Measurements from ENCODE around the gene GSK3B.

GSK3B gene

GRCh38 chr3:120093911-120094775, at the start of gene GSK3B:
Gene GSK3B, minus strand, starts transcription at chr3:120094447. Its CDS starts 1,013 bp downstream, at chr3:120093434.
- Histone ChIP-seq H3K4me3 (ENCODE audit: low read length) (peak within 1 kb of the TSS; percentile 97), H3K27ac (ENCODE audit: low read length) (peak within 1 kb of the TSS; percentile 100), H4K20me1 (ENCODE audit: insufficient read depth, low read length) (peaks cover 7% of the 10 kb centered on the region), H3F3A (ENCODE audit: insufficient read depth, low read length) (peaks cover 28% of the 10 kb centered on the region), H3K9ac (ENCODE audit: low read length) (peak within 1 kb of the TSS; percentile 100), H3K9me2 (replicated peaks; ENCODE audit: insufficient read depth, low read length) (no peaks in the 10 kb centered on the region), H3K4me1 (ENCODE audit: low read length) (peaks cover 10% of the 10 kb centered on the region; the same call in 1 of the 2 replicates), H3K79me2 (ENCODE audit: low read length) (peaks cover 68% of the 10 kb centered on the region), H3K27me3 (replicated peaks; ENCODE audit: insufficient read depth, low read length) (no peaks in the 10 kb centered on the region), H3K9me3 (replicated peaks; ENCODE audit: insufficient read depth, low read length) (no peaks in the 10 kb centered on the region), H3K36me3 (replicated peaks; ENCODE audit: insufficient read depth, low read length) (no peaks in the 10 kb centered on the region), H2AFZ (ENCODE audit: low read length) (peak within 1 kb of the TSS; percentile 52), H3K4me2 (ENCODE audit: low read depth, low read length) (peak within 1 kb of the TSS; percentile 93)
- peak; percentile 99 for DNase-seq
- TF ChIP-seq EZH2phosphoT487 (IDR thresholded peaks at IDR 0.05; ENCODE audit: low read length): no peak
- no peak for TF ChIP-seq EZH2 (optimal IDR thresholded peaks at IDR 0.05; ENCODE audit: low read depth, low read length)
- no peak for TF ChIP-seq CTCF (IDR thresholded peaks at IDR 0.05; ENCODE audit: low read length)

GRCh38 chr3:120143676-120144075, 49.4 kb upstream of the GSK3B start:
- Histone ChIP-seq H3K36me3 (replicated peaks; ENCODE audit: insufficient read depth, low read length) (no peaks in the 10 kb centered on the region), H2AFZ (ENCODE audit: low read length) (no peak overlapping the region), H3K27ac (ENCODE audit: low read length) (no peak overlapping the region), H3K79me2 (ENCODE audit: low read length) (no peaks in the 10 kb centered on the region), H3K27me3 (replicated peaks; ENCODE audit: insufficient read depth, low read length) (no peaks in the 10 kb centered on the region), H3K9me2 (replicated peaks; ENCODE audit: insufficient read depth, low read length) (no peaks in the 10 kb centered on the region), H3K9me3 (replicated peaks; ENCODE audit: insufficient read depth, low read length) (no peaks in the 10 kb centered on the region), H3K4me2 (ENCODE audit: low read depth, low read length) (no peak overlapping the region), H3K4me1 (ENCODE audit: low read length) (peaks cover 31% of the 10 kb centered on the region), H4K20me1 (ENCODE audit: insufficient read depth, low read length) (no peaks in the 10 kb centered on the region), H3F3A (ENCODE audit: insufficient read depth, low read length) (peaks cover 15% of the 10 kb centered on the region), H3K4me3 (ENCODE audit: low read length) (no peak overlapping the region), H3K9ac (ENCODE audit: low read length) (no peak overlapping the region)
- no peak for DNase-seq
- TF ChIP-seq CTCF (IDR thresholded peaks at IDR 0.05; ENCODE audit: low read length) (no peak), EZH2phosphoT487 (IDR thresholded peaks at IDR 0.05; ENCODE audit: low read length) (no peak), EZH2 (optimal IDR thresholded peaks at IDR 0.05; ENCODE audit: low read depth, low read length) (no peak)

DNA sequence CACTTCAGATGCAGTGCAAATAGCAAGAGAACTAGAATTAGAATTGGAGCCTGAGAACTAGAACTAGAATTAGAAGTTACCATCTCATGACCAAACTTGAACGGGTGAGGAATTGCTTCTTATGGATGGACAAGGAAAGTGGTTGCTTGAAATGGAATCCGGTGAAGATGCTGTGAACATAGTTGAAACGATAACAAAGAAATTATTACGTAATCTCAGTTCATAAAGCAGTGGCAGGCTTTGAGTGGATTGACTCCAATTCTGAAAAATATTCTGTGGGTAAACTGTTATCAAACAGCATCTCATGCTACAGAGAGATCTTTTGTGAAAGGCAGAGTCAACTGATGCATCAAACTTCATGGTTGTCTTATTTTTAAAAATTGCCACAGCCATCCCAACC, 48.0 kb upstream of the GSK3B start:
- H3K4me3 ChIP-seq (ENCODE audit: low read length): no peak overlapping the region
- H3K9me3 ChIP-seq (replicated peaks; ENCODE audit: insufficient read depth, low read length): no peaks in the 10 kb centered on the region
- no peaks in the 10 kb centered on the region for H3K79me2 ChIP-seq (ENCODE audit: low read length)
- no peak for TF ChIP-seq EZH2phosphoT487 (IDR thresholded peaks at IDR 0.05; ENCODE audit: low read length)
- TF ChIP-seq CTCF (IDR thresholded peaks at IDR 0.05; ENCODE audit: low read length): no peak
- no peak for TF ChIP-seq EZH2 (optimal IDR thresholded peaks at IDR 0.05; ENCODE audit: low read depth, low read length)
- H3K36me3 ChIP-seq (replicated peaks; ENCODE audit: insufficient read depth, low read length): no peaks in the 10 kb centered on the region
- H3K4me2 ChIP-seq (ENCODE audit: low read depth, low read length): no peak overlapping the region
- H3K27ac ChIP-seq (ENCODE audit: low read length): no peak overlapping the region
- H3K27me3 ChIP-seq (replicated peaks; ENCODE audit: insufficient read depth, low read length): no peaks in the 10 kb centered on the region
- peaks cover 18% of the 10 kb centered on the region for H3K4me1 ChIP-seq (ENCODE audit: low read length)
- H3K9ac ChIP-seq (ENCODE audit: low read length): no peak overlapping the region
- peaks cover under 1% of the 10 kb centered on the region for H3F3A ChIP-seq (ENCODE audit: insufficient read depth, low read length)
- no peaks in the 10 kb centered on the region for H4K20me1 ChIP-seq (ENCODE audit: insufficient read depth, low read length)
- no peaks in the 10 kb centered on the region for H3K9me2 ChIP-seq (replicated peaks; ENCODE audit: insufficient read depth, low read length)
- no peak for DNase-seq
- no peak overlapping the region for H2AFZ ChIP-seq (ENCODE audit: low read length)
